ENCODE results near the gene FOXP4. TPM values are rescaled to one million over a fixed set of nuclear protein-coding genes. Genes with fewer than 3 reads are reported as not detected.

The FOXP4 gene
- total and polyA plus RNA-seq, 2 of the 13 experiments (the other 11 are each of a cell fraction or from before 2014, with no cell fraction given) = 11.0 to 12.4 TPM

DNA sequence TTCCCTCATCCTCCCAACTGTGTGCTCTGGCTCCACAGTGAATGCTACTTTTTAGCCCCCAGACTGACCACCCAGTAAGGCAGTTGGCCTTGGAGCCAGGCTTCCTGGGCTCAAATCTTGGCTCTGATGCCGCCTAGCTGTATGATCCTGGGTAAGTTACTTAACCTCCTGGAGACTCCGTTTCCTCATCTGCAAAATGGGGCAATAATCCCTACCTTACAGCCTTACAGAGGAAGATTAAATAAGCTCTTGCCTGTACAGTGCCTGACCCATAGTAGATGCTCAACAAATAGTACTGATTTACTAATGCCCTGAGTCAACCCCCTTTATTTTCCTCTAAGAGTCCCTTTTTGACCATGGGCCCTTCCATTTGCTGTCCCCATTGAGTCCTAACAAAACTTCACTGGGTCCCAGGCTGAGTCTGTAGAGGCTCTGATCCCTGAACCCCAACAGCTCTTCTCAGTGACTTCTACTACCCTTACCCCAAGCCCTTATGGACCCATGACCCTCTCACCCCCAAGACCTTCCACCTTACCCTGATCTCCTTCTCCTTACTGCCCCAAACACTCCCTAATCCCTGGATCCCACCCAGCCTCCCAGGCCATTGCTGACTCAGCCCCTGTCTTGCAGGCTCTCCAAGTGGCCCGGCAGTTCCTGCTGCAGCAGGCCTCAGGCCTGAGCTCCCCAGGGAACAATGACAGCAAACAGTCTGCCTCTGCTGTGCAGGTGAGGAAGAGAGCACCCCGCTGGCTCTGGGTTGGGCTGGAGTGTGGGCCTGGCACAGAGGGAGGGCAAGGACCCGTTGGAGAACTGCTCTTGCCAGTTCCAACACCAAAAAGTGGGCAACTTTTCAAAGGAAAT, 31.4 kb downstream of the FOXP4 start (continued):
- TF ChIP-seq, protein P1, sequence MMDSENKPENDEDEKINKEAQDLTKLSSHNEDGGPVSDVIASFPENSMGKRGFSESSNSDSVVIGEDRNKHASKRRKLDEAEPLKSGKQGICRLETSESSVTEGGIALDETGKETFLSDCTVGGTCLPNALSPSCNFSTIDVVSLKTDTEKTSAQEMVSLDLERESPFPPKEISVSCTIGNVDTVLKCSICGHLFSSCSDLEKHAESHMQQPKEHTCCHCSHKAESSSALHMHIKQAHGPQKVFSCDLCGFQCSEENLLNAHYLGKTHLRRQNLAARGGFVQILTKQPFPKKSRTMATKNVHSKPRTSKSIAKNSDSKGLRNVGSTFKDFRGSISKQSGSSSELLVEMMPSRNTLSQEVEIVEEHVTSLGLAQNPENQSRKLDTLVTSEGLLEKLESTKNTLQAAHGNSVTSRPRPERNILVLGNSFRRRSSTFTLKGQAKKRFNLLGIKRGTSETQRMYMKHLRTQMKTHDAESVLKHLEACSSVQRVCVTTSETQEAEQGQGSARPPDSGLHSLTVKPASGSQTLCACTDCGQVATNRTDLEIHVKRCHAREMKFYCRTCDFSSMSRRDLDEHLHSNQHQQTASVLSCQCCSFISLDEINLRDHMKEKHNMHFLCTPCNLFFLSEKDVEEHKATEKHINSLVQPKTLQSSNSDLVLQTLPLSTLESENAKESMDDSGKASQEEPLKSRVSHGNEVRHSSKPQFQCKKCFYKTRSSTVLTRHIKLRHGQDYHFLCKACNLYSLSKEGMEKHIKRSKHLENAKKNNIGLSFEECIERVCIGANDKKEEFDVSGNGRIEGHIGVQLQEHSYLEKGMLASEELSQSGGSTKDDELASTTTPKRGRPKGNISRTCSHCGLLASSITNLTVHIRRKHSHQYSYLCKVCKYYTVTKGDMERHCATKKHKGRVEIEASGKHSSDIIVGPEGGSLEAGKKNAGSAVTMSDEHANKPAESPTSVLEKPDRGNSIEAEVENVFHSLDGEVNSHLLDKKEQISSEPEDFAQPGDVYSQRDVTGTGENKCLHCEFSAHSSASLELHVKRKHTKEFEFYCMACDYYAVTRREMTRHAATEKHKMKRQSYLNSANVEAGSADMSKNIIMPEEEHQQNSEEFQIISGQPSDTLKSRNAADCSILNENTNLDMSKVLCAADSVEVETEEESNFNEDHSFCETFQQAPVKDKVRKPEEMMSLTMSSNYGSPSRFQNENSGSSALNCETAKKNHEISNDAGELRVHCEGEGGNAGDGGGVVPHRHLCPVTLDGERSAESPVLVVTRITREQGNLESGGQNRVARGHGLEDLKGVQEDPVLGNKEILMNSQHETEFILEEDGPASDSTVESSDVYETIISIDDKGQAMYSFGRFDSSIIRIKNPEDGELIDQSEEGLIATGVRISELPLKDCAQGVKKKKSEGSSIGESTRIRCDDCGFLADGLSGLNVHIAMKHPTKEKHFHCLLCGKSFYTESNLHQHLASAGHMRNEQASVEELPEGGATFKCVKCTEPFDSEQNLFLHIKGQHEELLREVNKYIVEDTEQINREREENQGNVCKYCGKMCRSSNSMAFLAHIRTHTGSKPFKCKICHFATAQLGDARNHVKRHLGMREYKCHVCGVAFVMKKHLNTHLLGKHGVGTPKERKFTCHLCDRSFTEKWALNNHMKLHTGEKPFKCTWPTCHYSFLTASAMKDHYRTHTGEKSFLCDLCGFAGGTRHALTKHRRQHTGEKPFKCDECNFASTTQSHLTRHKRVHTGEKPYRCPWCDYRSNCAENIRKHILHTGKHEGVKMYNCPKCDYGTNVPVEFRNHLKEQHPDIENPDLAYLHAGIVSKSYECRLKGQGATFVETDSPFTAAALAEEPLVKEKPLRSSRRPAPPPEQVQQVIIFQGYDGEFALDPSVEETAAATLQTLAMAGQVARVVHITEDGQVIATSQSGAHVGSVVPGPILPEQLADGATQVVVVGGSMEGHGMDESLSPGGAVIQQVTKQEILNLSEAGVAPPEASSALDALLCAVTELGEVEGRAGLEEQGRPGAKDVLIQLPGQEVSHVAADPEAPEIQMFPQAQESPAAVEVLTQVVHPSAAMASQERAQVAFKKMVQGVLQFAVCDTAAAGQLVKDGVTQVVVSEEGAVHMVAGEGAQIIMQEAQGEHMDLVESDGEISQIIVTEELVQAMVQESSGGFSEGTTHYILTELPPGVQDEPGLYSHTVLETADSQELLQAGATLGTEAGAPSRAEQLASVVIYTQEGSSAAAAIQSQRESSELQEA (CRISPR knock-in tag; IDR thresholded peaks at IDR 0.05; ENCODE audit: not compliant biosample characterization) = no peak
- peak; percentile 46; the same call in 1 of the 2 replicates for TF ChIP-seq ZNF510 (CRISPR knock-in tag; IDR thresholded peaks at IDR 0.05; ENCODE audit: low read depth)
- TF ChIP-seq CENPX (CRISPR knock-in tag; IDR thresholded peaks at IDR 0.05) = no peak
- no peak; the same call in none of the 2 replicates for TF ChIP-seq ZBTB42 (CRISPR knock-in tag; IDR thresholded peaks at IDR 0.05)
- no peak for TF ChIP-seq NCOA5 (CRISPR knock-in tag; IDR thresholded peaks at IDR 0.05)
- TF ChIP-seq FOXK2 (IDR thresholded peaks at IDR 0.05) = no peak
- TF ChIP-seq, protein P2, sequence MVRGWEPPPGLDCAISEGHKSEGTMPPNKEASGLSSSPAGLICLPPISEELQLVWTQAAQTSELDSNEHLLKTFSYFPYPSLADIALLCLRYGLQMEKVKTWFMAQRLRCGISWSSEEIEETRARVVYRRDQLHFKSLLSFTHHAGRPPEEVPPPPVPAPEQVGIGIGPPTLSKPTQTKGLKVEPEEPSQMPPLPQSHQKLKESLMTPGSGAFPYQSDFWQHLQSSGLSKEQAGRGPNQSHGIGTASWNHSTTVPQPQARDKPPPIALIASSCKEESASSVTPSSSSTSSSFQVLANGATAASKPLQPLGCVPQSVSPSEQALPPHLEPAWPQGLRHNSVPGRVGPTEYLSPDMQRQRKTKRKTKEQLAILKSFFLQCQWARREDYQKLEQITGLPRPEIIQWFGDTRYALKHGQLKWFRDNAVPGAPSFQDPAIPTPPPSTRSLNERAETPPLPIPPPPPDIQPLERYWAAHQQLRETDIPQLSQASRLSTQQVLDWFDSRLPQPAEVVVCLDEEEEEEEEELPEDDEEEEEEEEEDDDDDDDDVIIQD (CRISPR knock-in tag; IDR thresholded peaks at IDR 0.05; ENCODE audit: low read depth) = no peak
- TF ChIP-seq, protein P3, sequence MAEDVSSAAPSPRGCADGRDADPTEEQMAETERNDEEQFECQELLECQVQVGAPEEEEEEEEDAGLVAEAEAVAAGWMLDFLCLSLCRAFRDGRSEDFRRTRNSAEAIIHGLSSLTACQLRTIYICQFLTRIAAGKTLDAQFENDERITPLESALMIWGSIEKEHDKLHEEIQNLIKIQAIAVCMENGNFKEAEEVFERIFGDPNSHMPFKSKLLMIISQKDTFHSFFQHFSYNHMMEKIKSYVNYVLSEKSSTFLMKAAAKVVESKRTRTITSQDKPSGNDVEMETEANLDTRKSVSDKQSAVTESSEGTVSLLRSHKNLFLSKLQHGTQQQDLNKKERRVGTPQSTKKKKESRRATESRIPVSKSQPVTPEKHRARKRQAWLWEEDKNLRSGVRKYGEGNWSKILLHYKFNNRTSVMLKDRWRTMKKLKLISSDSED (CRISPR knock-in tag; IDR thresholded peaks at IDR 0.05) = no peak
- TF ChIP-seq ZNF543 (CRISPR knock-in tag; IDR thresholded peaks at IDR 0.05) = peak; percentile 77; the same call in 1 of the 2 replicates
- TF ChIP-seq ZNF484 (CRISPR knock-in tag; IDR thresholded peaks at IDR 0.05; ENCODE audit: borderline replicate concordance, low read depth) = no peak
- TF ChIP-seq ZFP90 (CRISPR knock-in tag; IDR thresholded peaks at IDR 0.05; ENCODE audit: borderline replicate concordance) = 0 out of 2 replicates have a peak, but pooled peaks have one; percentile 13
- TF ChIP-seq NFE2 (CRISPR knock-in tag; IDR thresholded peaks at IDR 0.05) = no peak
- TF ChIP-seq MBD4 (IDR thresholded peaks at IDR 0.05; ENCODE audit: borderline replicate concordance, low read length) = no peak
- 0 out of 2 replicates have a peak, but pooled peaks have one; percentile 40 for TF ChIP-seq AHR (CRISPR knock-in tag; IDR thresholded peaks at IDR 0.05)
- no peak for TF ChIP-seq ZNF7 (CRISPR knock-in tag; IDR thresholded peaks at IDR 0.05)
- no peak for TF ChIP-seq PPARG (CRISPR knock-in tag; conservative IDR thresholded peaks at IDR 0.05)
- TF ChIP-seq SMARCC2 (IDR thresholded peaks at IDR 0.05) = no peak
- TF ChIP-seq, protein P4, sequence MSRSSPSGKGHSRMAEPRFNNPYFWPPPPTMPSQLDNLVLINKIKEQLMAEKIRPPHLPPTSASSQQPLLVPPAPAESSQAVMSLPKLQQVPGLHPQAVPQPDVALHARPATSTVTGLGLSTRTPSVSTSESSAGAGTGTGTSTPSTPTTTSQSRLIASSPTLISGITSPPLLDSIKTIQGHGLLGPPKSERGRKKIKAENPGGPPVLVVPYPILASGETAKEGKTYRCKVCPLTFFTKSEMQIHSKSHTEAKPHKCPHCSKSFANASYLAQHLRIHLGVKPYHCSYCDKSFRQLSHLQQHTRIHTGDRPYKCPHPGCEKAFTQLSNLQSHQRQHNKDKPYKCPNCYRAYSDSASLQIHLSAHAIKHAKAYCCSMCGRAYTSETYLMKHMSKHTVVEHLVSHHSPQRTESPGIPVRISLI (CRISPR knock-in tag; IDR thresholded peaks at IDR 0.05; ENCODE audit: borderline replicate concordance) = no peak

Measured in HepG2 (cell line).